Urinary bladder (tissue), 4 donors: ENCODE measurements around the gene SPRING1. TPM values are rescaled to one million over a fixed set of nuclear protein-coding genes. Genes with fewer than 3 reads are reported as not detected.

ENCODE experiments used
- DNase-seq: peaks from one replicate; pipeline ENCODE4 v3.0.0-alpha.2; 2015; ENCODE audit errors: extremely low spot score
- H3K27ac ChIP-seq: one replicate; pipeline ENCODE4 v1.5.1; 2013; ENCODE audit warnings: low read depth, mild to moderate bottlenecking, moderate library complexity
- H3K36me3 ChIP-seq: one replicate; pipeline ENCODE4 v1.6.1; 2013; ENCODE audit warnings: mild to moderate bottlenecking, moderate library complexity; ENCODE audit not compliant: insufficient read depth
- H3K4me1 ChIP-seq: one replicate; pipeline ENCODE4 v1.6.1; 2013; ENCODE audit warnings: mild to moderate bottlenecking, moderate library complexity; ENCODE audit not compliant: insufficient read depth
- H3K4me3 ChIP-seq: one replicate; pipeline ENCODE4 v1.5.1; 2013; ENCODE audit warnings: low read depth, low read length
- WGBS: extraction: QIAGEN DNeasy Blood & Tissue Kit; methylation state at CpG from one replicate; pipeline ENCODE4 v1.1.7; 2013; 5-methylcytosine and 5-hydroxymethylcytosine counted together
- polyA plus RNA-seq: library from polyadenylated mRNA; stranded (reverse); fragments of 200-250 nt; gene quantifications from one replicate; pipeline ENCODE4 v1.2.3, GENCODE V29; 2013
- total RNA-seq: library from RNA; depleted of rRNA; stranded (reverse); fragments of >200 nt; gene quantifications from one replicate; pipeline ENCODE4 v1.2.3, GENCODE V29; 2014
- donor health status: healthy with polysubstance abuse.
- donor health status: healthy.

Gene SPRING1
- total and polyA plus RNA-seq, 2 donors, result 10.7 to 12.6 TPM

DNA sequence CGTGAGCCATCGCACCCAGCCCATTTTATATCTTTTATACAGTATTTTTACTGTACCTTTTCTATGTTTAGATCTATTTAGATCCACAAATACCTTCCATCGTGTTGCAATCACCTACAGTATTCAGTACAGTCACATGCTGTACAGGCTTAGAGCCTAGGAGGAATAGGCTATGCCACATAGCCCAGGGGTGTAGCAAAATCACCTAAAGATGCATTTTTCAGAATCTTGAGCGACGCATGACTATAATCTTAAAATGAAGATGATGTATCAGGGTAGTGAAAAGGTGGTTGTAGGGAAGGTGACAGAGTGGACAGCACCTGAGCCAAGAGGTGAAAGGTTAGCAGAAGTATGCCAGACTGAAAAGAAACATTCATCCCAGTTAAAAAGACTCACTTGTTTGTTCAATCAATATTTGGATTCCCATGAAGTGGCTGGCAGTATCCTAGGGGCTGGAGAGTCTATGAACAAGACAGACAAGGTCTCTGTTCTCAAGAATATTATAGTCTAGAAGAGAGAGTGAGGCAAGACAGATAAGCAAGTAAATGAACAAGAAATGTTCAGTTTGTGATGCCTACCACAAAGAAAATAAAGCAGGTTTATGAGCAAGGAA, 3.6 kb downstream of the SPRING1 start:
- Histone ChIP-seq H3K4me1 (no peaks in the 10 kb centered on the region), H3K27ac (no peak overlapping the region), H3K4me3 (no peak overlapping the region), H3K36me3 (peaks cover 2% of the 10 kb centered on the region)
- 94% methylated on average over 5 of the region's 5 CpGs for WGBS
- no peak for DNase-seq

DNA sequence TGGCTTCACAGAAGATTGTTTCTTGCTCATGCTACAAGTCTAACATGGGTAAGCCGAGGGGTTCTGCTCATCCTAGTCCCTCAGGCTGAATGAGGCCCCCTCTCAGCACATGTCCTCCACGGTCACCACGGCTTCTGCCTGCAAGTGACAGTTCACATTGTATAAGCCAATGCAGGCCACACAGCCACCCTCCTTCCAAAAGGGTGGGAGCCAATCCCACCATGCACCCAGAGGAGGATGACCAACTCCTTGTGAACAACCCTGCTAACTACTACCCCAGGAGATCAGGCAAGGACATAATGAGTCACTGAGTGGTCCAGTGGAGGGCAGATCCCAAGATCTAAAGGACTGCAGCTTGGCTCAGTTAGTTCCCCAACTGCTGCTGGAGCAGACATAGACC, 6.1 kb downstream of the SPRING1 start:
- WGBS, result 89% methylated on average over 3 of the region's 3 CpGs
- Histone ChIP-seq H3K4me3 (no peak overlapping the region), H3K36me3 (peaks cover 2% of the 10 kb centered on the region), H3K4me1 (no peaks in the 10 kb centered on the region), H3K27ac (no peak overlapping the region)
- no peak for DNase-seq

DNA sequence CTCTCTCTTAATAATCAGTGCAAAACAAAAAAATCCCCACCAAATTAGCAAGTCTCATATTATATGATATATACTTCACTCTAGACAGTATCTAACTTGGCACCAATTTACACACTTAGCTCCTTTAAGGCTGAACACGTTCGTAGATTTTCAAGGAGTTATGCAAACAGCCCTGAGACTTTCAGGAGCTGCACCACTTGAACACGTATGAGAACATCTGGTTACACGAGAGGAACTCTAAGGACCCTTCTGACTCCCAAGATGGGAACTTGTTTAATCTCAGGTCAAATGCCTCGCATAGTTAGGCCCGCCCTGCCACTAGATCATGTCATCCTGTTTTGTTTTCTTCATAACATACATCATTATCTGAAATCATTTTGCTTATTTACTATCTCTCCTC, 10.0 kb downstream of the SPRING1 start:
- Histone ChIP-seq H3K4me1 (no peaks in the 10 kb centered on the region), H3K27ac (no peak overlapping the region), H3K4me3 (no peak overlapping the region), H3K36me3 (peaks cover 2% of the 10 kb centered on the region)
- 73% methylated on average over 6 of the region's 6 CpGs for WGBS
- no peak for DNase-seq

DNA sequence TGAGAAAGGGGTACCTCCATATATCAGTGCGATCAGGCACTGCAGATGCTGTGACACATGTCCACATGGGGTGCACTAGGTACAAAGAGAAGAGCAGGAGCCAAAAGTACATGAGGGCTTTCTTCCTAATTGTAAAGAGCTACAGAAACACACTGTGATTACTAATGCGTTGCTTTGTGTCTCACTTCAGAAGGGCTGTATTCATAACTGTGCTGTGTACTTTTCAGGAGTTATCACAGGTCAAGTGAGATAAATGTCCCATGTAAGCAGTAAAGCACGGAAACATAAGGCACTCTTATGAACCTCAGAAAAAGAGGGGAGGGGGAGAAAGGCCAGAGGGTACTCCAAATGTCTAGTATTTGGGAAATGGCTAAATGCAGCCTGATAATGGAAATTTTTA, 10.6 kb downstream of the SPRING1 start:
- 88% methylated on average over 3 of the region's 3 CpGs for WGBS

DNA sequence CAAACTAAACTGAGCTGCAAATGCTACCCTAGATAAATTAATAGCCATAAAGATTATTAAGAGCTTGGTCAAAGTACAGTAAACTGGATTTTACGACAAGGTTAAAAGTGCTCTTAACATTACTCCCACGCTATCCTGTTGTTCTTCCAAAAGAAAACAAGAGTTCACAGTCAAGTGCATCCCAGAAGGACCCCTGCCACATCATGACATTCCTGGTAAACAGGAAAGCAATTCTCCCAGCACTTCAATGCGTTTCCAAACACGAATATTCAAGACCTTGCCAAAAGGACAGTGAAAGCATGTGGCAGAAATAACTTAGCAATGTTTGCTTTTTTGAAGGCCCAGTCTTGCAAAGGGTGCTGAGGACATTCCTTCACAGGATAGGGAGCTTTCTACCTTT, 11.2 kb downstream of the SPRING1 start:
- no peak overlapping the region for H3K27ac ChIP-seq
- 40% methylated on average over 4 of the region's 4 CpGs for WGBS
- H3K4me3 ChIP-seq, result no peak overlapping the region
- no peaks in the 10 kb centered on the region for H3K4me1 ChIP-seq
- peaks cover 2% of the 10 kb centered on the region for H3K36me3 ChIP-seq
- DNase-seq, result no peak

More for the DNA sequence above, 10.6 kb downstream of the SPRING1 start:
- H3K4me3 ChIP-seq, result no peak overlapping the region
- peaks cover 2% of the 10 kb centered on the region for H3K36me3 ChIP-seq
- H3K27ac ChIP-seq, result no peak overlapping the region
- H3K4me1 ChIP-seq, result no peaks in the 10 kb centered on the region
- DNase-seq, result no peak

DNA sequence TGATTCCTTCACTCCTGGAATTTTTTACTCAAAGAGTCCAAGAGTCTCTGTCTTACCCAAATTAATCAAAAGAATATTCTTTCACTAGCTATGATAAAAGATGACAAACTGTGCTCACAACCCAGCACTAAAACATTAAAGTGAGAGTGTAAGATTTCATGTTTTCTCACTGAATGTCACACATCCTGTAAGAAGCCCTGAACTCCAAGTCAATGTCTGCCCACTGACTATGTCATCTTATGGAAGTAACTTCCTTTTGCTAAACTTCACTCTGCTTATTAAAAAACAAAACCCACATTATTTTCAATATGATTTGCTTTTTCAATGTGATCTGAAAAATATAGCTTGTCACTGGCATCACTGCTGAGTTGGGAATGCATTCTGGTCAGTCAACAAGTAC, 15.6 kb downstream of the SPRING1 start:
- Histone ChIP-seq H3K4me1 (no peaks in the 10 kb centered on the region), H3K4me3 (no peak overlapping the region), H3K36me3 (no peaks in the 10 kb centered on the region), H3K27ac (no peak overlapping the region)
- DNase-seq, result no peak

DNA sequence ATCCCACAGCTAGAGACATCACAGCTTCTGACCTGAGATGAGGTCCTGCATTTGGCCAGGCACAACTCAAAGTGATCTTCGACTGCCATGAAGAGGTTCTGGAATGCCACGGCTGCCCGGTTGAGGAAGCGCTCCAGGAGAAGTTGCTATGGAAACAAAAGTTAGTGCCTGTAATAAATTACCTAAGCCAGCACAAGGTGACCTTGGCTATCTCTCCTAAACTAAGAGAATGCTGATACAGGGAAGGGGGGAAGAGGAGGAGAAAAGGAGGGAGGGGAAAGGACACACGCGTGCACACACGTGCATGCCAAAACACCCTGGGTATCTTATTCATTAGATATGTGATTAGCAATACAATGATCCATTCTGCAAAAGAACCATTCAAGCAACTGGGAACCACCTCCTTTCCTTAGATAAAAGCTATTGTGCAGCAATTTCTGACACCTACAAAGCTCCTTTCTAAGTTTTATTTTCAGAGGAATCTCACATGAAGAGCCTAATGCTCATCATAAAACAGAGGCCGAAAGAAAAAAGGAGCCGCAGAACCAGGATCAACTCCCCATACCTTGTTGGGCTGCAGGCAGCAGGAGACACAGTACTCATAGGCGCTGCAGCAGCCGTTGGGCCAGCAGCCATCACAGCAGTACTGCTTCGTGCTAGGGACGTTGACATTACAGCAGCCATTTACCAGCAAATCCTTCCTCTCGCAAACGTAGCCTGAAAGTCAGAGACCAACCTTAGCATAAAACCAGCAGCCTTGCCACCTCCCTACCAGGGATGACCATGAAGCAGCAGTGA, 17.9 kb downstream of the SPRING1 start:
- Histone ChIP-seq H3K4me3 (no peak overlapping the region), H3K27ac (no peak overlapping the region), H3K36me3 (no peaks in the 10 kb centered on the region), H3K4me1 (no peaks in the 10 kb centered on the region)
- DNase-seq, result no peak
- WGBS, result 82% methylated on average over 15 of the region's 15 CpGs

DNA sequence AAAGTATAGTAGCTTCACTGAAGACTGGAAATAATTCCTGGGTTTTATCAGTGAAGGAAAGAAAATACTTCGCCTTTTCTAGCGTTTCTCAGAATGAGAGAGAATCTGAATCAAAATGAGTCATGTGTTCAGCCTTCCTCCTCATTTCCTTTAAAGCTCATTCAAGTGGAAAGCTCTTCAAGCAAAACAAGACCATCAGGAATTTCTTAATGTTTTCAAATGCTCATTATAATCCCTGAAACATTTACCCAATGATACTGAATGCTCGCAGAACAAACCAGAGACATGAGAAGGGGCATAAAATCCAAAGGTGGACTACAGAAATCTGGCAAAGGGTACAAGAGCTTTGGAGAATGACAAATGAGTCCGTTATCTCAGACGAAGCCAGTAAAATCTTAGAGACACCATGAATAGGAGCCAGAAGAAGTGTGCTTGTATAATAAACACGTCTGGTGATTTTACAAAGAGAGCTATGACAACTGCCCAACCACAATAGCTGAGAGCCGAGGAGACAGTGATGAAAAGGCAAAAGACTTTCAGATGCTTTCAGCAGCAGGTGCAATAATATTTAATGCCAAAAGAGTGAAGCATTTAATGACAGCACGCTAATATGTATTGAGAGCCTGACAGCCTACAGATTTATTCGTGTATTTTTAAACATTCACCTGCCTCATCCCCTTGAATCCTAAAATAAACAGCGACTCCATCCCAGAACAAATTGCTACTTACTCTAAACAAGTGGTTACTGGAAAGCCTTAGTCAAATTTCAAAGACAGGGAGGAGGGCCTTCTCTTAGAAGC, 19.0 kb downstream of the SPRING1 start:
- Histone ChIP-seq H3K4me3 (no peak overlapping the region), H3K36me3 (no peaks in the 10 kb centered on the region), H3K27ac (no peak overlapping the region), H3K4me1 (no peaks in the 10 kb centered on the region)
- 33% methylated on average over 10 of the region's 10 CpGs for whole genome bisulfite sequencing
- DNase-seq, result no peak

DNA sequence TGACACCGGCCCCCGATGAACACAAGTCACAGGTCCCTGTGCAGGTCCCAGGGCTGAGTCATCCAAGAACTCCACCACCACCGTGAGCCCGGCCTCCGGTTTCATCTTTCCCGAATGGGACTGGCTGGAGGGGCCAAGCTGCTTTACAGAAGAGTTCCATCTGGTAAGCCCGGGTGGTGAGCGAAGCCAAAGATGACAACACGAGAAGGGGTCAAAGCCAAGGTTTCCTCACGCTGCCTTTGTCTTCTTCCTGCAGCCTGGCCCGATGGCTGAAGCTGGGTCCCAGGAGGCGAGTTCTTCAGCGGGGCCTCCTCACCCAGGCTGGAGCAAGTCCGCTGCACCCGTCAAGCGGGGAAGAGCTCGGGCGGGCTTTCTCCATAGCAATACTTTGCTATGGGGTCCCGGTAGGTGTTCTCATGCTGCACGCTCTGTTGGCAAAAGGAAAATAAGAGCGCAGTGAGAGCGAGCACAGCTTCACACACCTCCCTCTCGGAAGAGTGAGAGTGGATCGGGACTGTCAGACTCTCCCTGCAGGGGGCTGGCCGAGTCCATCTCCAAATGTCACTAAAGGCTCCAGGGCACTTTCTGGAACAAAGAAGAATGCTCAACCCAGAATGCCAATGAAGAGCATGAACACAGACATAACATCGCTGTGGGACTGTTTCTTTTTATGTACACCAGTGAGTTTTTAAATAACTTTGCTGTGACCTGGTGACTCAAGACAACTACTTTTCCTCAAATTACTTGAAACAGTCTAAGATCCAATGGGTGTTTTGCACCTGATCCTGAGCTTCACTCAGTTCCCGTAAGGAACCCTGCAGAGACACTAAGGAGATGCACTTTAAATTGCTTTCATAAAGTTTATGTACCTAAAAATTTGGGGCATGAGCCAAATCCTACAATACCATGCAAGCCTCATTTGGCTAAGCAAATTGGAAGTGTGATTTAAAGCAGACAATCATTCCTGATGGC, 20.1 kb downstream of the SPRING1 start:
- Histone ChIP-seq H3K27ac (no peak overlapping the region), H3K4me1 (no peaks in the 10 kb centered on the region), H3K36me3 (no peaks in the 10 kb centered on the region), H3K4me3 (no peak overlapping the region)
- WGBS, result 56% methylated on average over 27 of the region's 27 CpGs
- no peak for DNase-seq

DNA sequence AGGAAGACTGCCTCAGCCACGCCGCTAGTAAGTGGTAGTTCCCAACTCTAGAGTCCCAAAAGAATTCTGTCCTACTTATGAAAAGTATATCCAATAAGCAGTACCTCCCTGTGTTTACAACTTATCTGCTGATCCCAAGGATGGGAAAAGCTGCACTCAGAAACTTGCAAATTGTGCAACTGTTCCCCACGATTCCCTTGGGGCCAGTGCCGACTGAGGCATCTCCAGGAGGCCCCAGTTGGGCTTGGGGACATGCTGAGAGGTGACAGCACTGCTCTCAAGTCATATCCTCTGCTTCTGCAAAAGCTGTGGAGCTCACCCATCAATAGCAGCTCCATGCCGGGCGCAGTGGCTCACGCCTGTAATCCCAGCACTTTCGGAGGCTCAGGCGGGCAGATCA, 23.7 kb downstream of the SPRING1 start:
- no peak overlapping the region for H3K4me3 ChIP-seq
- no peaks in the 10 kb centered on the region for H3K36me3 ChIP-seq
- no peaks in the 10 kb centered on the region for H3K4me1 ChIP-seq
- no peak overlapping the region for H3K27ac ChIP-seq
- DNase-seq, result no peak
- 96% methylated on average over 9 of the region's 9 CpGs for WGBS

DNA sequence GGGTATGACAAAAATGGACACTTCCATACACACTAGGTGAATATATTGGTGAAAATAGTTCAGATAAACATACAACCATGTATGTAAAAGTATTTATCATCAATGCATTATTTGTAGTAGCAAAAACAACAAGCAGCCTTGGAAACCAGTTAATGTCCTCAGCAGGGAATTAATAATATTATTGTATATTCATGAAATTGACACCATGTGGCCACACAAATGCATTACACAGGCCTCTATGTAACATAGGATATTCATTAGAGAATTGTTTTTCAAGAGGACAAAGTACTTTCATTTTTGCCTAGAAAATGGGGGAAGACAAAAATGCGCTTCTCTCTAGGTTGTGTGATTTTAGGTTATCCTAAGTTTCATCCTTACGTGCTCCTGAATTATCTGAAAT, 24.3 kb downstream of the SPRING1 start:
- Histone ChIP-seq H3K27ac (no peak overlapping the region), H3K4me1 (peaks cover 2% of the 10 kb centered on the region), H3K4me3 (no peak overlapping the region), H3K36me3 (no peaks in the 10 kb centered on the region)
- 97% methylated on average over 2 of the region's 2 CpGs for WGBS
- no peak for DNase-seq

DNA sequence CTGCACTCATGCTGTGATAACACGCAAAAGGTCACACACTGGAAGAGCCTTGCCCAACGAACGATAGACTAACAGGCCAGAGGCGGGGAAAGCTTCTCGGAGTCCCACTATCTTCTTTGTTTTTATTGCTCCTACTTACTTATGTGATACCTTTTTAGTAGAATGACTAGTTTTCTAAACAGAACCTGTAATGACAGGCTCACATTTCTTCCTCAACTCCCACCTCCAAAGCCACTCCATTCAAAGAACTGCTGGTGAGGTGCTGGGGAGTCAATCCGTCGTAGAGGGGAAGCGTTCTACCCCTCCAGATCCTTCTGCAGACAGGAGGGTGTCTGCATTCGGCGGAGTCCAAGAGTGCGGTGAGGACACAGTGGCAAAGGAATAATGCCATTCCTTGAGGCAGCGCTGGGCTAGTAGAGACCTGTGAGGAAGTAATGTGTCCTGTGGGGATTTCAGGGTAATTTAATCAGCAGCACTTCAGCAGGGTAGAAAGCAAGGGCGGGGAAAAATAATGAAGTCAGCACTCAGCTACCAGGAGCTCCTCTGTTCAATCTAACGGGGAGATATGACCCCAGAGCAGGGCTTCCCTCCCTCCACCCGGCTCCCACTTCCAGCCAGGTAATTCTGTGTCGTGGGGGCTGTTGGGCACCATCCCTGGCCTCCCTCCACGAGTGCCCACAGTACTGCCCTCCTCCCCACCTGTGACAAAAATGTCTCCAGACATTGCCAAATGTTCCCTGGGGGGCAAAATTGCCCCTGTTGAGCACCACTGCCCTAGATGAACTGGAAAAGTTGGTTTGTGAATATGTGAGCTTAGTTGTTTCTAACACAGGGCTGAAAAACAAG, 25.2 kb downstream of the SPRING1 start:
- H3K4me1 ChIP-seq, result peaks cover 2% of the 10 kb centered on the region
- DNase-seq, result no peak
- H3K27ac ChIP-seq, result no peak overlapping the region
- no peaks in the 10 kb centered on the region for H3K36me3 ChIP-seq
- WGBS, result 81% methylated on average over 17 of the region's 17 CpGs
- no peak overlapping the region for H3K4me3 ChIP-seq
